Activated naive CD8-positive, alpha-beta T cell treated with anti-CD3 and anti-CD28 coated beads, Interleukin-2, amount 10 ng/mL, durations not matched to agents 7 days and 5 days (primary cell): ENCODE data around the gene HOXA10. TPM values are rescaled to one million over a fixed set of nuclear protein-coding genes. Genes with fewer than 3 reads are reported as not detected.

ENCODE experiments used
- ATAC-seq: fragments of 150-1000 bp; cut with Tn5 transposase; one replicate; pipeline ENCODE4 v1.10.0; 2021; ENCODE audit warnings: low read depth, moderate library complexity
- POLR2A ChIA-PET: fragments of 350-600 bp; sonication (Branson Sonifier 250); formaldehyde crosslinking; loops from one replicate; lab custom pipeline; 2021; ENCODE audit warnings: antibody characterized with exemption; lab: Charles Lee
- DNase-seq: peaks from one replicate; pipeline ENCODE4 v3.0.0; 2021
- H3K27ac Mint-ChIP-seq: one replicate; pipeline ENCODE4 v1.8.0; 2022; ENCODE audit warnings: mild to moderate bottlenecking, mixed read lengths
- H3K27me3 Mint-ChIP-seq: one replicate; pipeline ENCODE4 v1.8.0; 2022; ENCODE audit warnings: mild to moderate bottlenecking, moderate library complexity, mixed read lengths
- H3K36me3 Mint-ChIP-seq: one replicate; pipeline ENCODE4 v1.8.0; 2021; ENCODE audit warnings: mild to moderate bottlenecking, mixed read lengths
- H3K4me1 Mint-ChIP-seq: one replicate; pipeline ENCODE4 v1.8.0; 2021; ENCODE audit warnings: mixed read lengths
- H3K4me3 Mint-ChIP-seq: one replicate; pipeline ENCODE4 v1.8.0; 2022; ENCODE audit warnings: mild to moderate bottlenecking, moderate library complexity, mixed read lengths
- H3K9me3 Mint-ChIP-seq: one replicate; pipeline ENCODE4 v1.8.0; 2021; ENCODE audit warnings: mixed read lengths
- total RNA-seq, 2 experiments: library from RNA; stranded (reverse); gene quantifications; one replicate each; pipeline ENCODE4 v1.2.3, GENCODE V29; 2021

HOXA10 gene
- total RNA-seq, 2 experiments from 2014 or later, result not detected

DNA sequence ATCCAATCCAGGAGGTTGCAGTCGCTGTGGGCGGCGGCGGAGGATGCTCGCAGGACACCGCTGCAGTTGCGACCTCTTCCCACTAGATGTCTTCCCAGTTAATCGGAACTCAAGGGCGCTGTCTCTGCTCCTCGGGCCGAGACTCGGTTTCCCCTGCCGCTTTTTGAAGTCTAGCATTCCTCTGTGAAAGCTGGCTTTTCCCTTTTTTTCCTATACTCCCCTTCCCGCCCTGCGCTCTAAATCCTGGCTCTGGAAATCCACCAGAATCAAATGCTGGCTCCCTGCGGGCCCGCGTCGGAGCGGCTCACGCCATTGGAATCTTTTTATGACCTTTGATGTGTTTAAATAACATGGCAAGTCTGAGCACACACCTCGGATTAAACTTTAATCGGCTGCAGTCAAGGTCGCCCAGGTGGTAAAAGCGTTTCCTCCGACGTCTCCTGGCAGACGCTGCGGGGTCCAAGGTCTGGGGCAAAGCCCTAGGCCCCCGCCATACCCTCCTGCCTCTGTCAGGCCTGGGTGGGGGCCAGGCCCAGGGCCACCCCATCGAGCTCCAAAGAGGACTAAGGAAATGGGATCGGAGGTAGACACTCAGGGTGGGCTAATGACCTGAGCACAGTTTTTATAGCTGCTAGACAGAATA lies 36.4 kb upstream of the HOXA10 start:
- no peak overlapping the region for H3K27ac Mint-ChIP-seq
- no peaks in the 10 kb centered on the region for H3K9me3 Mint-ChIP-seq
- H3K36me3 Mint-ChIP-seq, result no peaks in the 10 kb centered on the region
- peaks cover 8% of the 10 kb centered on the region for H3K4me1 Mint-ChIP-seq
- peak; percentile 57 for DNase-seq
- POLR2A ChIA-PET, result no interaction called here
- ATAC-seq, result no peak
- H3K27me3 Mint-ChIP-seq, result peaks cover 94% of the 10 kb centered on the region
- H3K4me3 Mint-ChIP-seq, result peak overlapping the region; percentile 50

DNA sequence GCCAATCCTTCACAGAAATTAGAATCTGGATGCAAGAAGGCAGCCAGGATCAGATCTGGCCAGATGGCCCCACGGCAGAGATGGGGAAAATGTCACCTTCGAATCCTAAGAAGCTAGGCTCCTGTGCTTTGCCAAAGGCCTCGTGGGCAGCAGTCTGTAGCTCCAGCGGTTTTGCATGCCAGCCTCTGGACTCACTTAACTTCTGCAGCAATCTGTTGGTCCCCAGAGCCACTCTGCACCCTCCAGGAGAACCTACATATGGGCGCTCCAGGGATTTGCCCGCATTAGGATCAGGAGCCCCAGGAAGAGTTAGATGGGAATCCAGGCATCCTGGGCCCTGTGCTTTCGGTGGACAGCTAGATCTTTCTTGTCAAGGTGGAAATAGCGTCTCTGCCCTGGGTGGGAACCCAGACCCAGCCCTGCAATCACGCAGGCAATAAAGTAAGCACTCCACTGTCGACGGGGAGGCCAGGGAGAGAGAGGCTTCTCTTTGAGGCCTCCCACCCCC lies 35.9 kb upstream of the HOXA10 start:
- Mint-ChIP-seq H3K4me1 (peaks cover 8% of the 10 kb centered on the region), H3K9me3 (no peaks in the 10 kb centered on the region), H3K27me3 (peaks cover 95% of the 10 kb centered on the region), H3K4me3 (no peak overlapping the region), H3K36me3 (no peaks in the 10 kb centered on the region), H3K27ac (no peak overlapping the region)
- DNase-seq, result no peak
- ATAC-seq, result no peak
- POLR2A ChIA-PET, result interaction anchor here (0.5 kb wide), 1 partner anchor 795 kb away, joined by 4 read pairs; no protein-coding TSS in a partner anchor

DNA sequence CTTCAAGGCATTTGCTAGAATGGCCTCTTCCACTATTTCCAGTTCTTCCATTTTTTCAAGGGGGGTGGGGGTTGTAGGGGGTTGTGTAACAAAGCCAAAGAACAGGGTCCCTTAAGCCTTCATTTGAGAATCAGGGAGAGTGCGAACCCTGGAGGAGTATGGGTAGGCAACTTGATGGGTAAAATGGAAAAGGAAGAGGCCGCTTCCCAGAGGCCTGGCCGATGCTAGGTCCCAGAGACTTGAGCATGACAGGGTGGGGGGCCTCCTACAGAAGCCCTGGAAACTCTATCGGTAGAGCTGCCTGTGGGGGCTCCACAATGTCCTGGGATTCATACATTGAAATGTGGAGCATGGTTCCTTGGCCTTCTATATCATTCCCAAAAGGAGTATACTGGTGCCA lies 34.9 kb upstream of the HOXA10 start:
- Mint-ChIP-seq H3K27ac (no peak overlapping the region), H3K9me3 (no peaks in the 10 kb centered on the region), H3K4me3 (no peak overlapping the region), H3K36me3 (no peaks in the 10 kb centered on the region), H3K27me3 (peaks cover 95% of the 10 kb centered on the region), H3K4me1 (peaks cover 9% of the 10 kb centered on the region)
- ATAC-seq (no peak), DNase-seq (no peak)
- POLR2A ChIA-PET, result interaction anchor here (0.7 kb wide), 1 partner anchor 699 kb away, joined by 3 read pairs; no protein-coding TSS in a partner anchor

DNA sequence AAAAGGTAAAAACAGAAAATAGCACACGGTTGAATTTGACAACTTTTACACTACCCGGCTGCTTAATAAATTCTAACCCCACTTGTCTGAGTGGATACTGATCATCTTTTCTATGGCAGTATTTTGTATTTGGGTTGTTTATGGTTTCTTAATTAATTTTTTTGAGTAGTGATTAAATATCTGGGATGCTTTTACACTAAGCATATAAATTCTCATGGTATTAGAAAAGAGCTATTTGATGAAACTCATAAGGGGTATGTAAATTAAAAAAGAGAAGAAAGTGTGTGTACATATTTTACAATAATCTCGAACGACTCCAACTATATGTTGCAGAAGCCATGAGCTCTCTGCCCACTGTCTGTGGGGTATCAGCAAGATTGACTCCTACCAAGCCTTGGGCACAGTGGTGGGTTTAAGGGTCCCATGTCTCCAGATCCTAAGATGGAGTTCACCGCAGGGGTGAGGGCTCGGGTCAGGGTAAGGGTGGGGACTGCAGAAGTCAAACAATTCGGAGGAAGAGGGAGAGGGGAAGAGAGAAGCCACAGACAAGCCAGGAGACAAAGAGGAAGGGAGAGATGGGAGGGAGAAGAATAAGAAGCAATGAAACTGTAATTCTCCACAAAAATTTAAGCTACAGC lies 33.3 kb upstream of the HOXA10 start:
- no peak overlapping the region for H3K4me3 Mint-ChIP-seq
- H3K9me3 Mint-ChIP-seq, result no peaks in the 10 kb centered on the region
- no peaks in the 10 kb centered on the region for H3K36me3 Mint-ChIP-seq
- H3K27ac Mint-ChIP-seq, result no peak overlapping the region
- POLR2A ChIA-PET, result no interaction called here
- DNase-seq (no peak), ATAC-seq (no peak)
- H3K27me3 Mint-ChIP-seq, result peaks cover 95% of the 10 kb centered on the region
- H3K4me1 Mint-ChIP-seq, result peaks cover 11% of the 10 kb centered on the region

DNA sequence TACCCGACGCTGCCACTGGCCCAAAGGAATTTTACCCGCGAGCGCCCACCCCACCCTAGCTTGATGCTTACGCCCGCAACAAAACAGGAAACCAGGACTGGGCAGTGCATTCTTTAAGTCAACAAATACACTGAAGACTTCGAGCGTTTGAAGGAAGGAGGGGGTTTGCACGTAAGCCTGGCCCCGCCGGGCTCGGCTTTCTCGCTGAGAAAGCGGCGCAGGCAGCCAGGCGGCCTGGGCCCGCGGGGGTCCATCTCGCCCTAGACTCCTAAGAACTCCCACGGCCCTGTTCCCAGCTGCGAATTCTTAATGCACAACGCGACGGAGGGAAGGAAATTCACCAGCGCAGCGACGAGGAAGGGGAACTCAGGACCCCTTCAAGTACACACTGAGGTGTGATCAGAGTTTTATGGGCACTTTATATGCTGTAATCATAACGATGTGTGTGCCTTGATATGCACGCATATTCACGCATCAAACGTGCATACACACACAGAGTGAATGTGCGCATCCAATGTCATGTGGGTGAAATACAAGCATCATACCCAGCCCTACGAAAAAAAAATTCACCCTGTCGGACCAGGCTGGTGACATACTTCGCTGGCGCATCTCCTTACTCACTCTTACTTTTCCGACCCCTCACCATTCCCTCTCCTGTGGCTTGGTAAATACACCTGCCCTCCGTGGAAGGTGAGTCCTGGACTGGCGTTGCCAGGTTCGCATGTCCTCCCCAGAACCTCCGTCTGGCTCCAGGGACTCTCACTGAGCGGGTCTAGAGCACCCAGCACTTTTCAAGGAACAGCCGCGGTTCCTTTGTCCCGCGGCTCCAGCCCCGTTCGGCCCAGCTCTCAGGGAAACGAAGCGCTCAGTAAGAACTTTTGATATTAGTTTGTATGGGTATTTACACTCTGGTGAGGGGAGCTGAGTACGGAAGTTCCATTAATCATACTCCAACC lies 31.5 kb upstream of the HOXA10 start:
- Mint-ChIP-seq H3K9me3 (no peaks in the 10 kb centered on the region), H3K4me1 (peaks cover 21% of the 10 kb centered on the region), H3K36me3 (no peaks in the 10 kb centered on the region), H3K4me3 (peak overlapping the region; percentile 25), H3K27me3 (peaks cover 95% of the 10 kb centered on the region), H3K27ac (no peak overlapping the region)
- ATAC-seq (no peak), DNase-seq (peak; percentile 24)
- POLR2A ChIA-PET, result no interaction called here

DNA sequence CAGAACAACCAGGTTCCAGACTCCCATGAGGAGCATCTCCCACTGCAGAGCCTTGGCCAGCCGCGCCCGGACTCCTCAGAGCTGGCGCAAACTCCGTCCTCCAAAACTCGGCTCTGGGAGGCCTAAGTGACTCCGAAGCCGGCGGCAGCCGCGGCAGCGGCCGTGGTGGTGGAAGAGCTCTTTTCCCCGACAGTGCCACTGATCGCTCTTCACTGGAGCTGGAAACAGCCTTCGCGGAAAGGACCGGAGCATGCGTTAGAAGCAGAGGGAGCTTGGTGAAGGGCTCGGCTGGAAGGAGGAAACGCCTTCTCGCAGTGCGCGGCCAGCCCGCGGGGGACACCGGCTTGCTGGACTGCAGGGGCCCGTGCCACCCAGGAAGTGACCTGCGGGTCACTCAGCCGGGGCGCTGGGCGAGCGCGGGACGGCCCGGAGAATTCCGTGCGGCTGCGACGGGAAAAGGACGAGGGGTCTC lies 30.8 kb upstream of the HOXA10 start:
- H3K4me3 Mint-ChIP-seq, result no peak overlapping the region
- POLR2A ChIA-PET, result no interaction called here
- DNase-seq, result peak; percentile 35
- peaks cover 93% of the 10 kb centered on the region for H3K27me3 Mint-ChIP-seq
- no peak overlapping the region for H3K27ac Mint-ChIP-seq
- no peaks in the 10 kb centered on the region for H3K9me3 Mint-ChIP-seq
- no peak for ATAC-seq
- peaks cover 20% of the 10 kb centered on the region for H3K4me1 Mint-ChIP-seq
- peaks cover 2% of the 10 kb centered on the region for H3K36me3 Mint-ChIP-seq

DNA sequence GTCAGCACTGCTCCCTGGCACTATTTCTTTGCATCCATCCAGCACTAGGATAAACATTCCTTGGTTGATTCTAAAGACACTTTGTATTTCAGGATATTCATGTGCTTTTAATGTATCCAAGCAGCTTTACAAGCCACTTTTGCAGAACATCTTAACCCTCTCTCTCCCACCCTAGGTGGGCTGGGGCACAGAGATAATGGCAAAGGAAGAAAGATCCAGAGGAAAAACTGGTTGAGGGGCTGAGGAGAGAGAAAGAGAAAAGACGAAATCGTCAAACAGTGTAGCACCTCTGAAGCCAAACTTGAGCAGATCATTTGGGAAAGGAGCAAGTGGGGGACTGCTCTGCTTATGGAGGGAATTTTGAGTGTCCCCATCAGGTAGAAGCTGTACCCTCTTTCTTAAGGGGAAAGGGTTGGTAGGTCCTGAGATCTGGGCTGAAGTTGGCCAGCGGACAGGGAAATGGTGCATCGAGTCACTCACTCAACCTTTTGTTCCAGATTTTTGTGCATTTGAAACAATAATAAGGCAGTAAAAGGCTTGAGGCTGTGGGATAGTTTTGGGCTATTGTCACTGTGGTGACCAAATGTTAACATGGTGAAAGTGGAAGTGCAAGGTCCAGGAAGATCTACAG lies 30.0 kb upstream of the HOXA10 start:
- no peaks in the 10 kb centered on the region for H3K9me3 Mint-ChIP-seq
- peaks cover 21% of the 10 kb centered on the region for H3K4me1 Mint-ChIP-seq
- POLR2A ChIA-PET, result no interaction called here
- H3K27me3 Mint-ChIP-seq, result peaks cover 90% of the 10 kb centered on the region
- ATAC-seq (no peak), DNase-seq (no peak)
- H3K36me3 Mint-ChIP-seq, result peaks cover 2% of the 10 kb centered on the region
- no peak overlapping the region for H3K4me3 Mint-ChIP-seq
- no peak overlapping the region for H3K27ac Mint-ChIP-seq

DNA sequence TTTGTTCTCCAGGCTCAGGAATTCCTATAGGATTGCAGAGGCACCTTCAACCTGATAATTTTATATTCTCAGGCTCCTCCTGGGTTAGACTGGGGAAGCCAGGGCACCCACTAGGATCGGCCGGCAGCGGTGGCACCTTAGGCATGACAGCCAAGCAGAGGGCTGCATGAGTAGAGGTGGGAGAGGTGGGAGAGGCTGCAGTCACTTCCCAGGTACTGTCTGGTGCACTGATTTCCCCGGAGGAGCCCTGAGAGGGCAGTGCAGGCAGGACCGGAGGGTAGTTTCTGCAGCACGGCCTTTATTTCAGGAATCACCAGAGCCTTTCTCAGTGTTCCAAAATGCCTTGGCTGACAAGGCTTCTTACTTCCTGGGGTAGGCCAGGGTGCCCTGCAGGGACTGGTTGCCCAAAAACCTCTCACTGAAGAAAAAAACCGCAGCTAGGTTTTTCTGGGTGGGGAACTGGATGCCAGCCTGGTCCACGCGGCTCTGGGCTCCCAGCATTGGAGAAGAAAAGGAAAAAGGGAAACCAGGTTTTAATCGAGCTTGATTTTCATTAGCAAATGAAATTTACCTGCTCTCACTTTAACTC lies 29.3 kb upstream of the HOXA10 start:
- POLR2A ChIA-PET, result no interaction called here
- H3K27me3 Mint-ChIP-seq, result peaks cover 89% of the 10 kb centered on the region
- peaks cover 22% of the 10 kb centered on the region for H3K4me1 Mint-ChIP-seq
- peak; percentile 20 for DNase-seq
- H3K9me3 Mint-ChIP-seq, result no peaks in the 10 kb centered on the region
- H3K27ac Mint-ChIP-seq, result no peak overlapping the region
- ATAC-seq, result no peak
- H3K36me3 Mint-ChIP-seq, result peaks cover 2% of the 10 kb centered on the region
- no peak overlapping the region for H3K4me3 Mint-ChIP-seq

DNA sequence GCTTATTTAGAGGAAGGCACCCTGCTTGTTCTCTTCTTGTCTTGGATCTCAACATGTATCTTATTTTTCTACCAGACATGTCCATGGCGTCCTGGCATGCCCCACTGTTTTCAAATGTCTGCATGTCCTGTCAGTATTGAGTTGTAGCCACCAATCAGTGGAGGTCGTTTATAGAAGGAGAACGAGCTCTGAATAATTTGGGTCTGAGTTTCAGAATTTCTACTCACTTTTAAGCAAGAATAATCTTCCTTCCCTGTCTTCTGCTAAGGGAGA lies 28.7 kb upstream of the HOXA10 start:
- no peak for ATAC-seq
- POLR2A ChIA-PET, result no interaction called here
- H3K4me1 Mint-ChIP-seq, result peaks cover 25% of the 10 kb centered on the region
- no peak overlapping the region for H3K27ac Mint-ChIP-seq
- no peaks in the 10 kb centered on the region for H3K9me3 Mint-ChIP-seq
- H3K27me3 Mint-ChIP-seq, result peaks cover 90% of the 10 kb centered on the region
- H3K4me3 Mint-ChIP-seq, result peak overlapping the region; percentile 37
- no peak for DNase-seq
- H3K36me3 Mint-ChIP-seq, result peaks cover 2% of the 10 kb centered on the region

DNA sequence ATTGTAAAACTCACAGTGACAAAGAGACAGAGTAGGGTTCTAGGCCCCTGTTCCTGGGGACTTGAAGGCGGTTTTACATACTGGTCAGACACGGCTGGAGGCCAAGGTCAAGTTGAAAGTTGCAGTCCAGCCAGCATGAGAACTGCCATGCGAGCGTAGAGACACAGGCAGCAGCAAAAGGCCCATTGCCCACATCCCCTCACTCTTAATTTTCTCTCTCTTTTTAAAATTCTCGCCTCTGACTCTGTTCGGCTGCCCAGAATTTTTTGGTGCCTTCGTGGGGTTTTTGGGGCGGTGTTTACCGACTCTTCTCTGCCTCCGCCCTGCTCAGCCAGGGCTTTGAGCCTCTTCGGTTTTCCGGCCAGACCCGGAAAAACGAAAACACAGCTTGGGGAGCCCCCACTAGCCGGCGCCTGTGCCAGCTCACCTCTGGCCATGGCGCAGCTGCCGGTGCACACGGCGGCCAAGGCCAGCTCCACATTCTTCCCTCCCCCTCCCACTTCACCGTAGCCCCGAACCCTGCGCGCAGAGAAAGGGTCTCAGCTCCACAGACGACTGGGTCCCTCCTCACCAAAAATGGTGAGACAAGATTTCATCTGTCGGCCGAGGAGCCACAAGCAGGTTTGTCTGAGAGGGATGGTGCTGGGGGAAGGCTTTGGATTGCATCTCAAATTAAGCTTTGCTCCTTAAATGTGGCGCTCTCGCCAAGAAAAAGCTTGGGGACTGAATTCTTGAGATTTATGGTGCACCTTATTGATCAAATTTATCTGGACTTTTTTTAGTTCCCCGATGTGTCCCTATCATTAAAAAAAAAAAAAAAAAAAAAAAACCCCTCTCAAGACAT lies 28.1 kb upstream of the HOXA10 start:
- H3K27me3 Mint-ChIP-seq, result peaks cover 90% of the 10 kb centered on the region
- no peak for DNase-seq
- no peak for ATAC-seq
- no peak overlapping the region for H3K27ac Mint-ChIP-seq
- POLR2A ChIA-PET, result no interaction called here
- no peaks in the 10 kb centered on the region for H3K9me3 Mint-ChIP-seq
- peaks cover 2% of the 10 kb centered on the region for H3K36me3 Mint-ChIP-seq
- H3K4me3 Mint-ChIP-seq, result peak overlapping the region; percentile 53
- peaks cover 26% of the 10 kb centered on the region for H3K4me1 Mint-ChIP-seq

DNA sequence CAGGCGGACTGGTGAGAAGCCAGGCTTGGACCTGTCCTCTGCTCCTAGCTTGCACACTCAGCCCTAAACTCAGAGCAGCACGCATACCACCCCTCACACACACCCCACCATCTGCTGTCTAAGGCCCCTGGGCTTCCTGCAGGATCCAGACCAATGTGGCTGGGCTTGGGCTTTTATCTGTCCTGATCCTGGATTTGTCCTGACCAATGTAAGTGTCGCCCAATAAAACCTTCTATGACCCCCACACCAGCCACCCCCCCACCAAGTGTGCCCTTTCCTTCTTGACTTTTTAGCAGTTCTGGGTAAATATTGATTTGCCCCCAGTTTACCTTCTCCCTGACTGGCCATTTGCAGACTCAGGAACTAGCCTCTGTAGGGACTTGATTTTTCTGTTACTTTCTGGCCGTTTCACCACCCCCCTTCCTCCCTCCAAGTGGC lies 27.5 kb upstream of the HOXA10 start:
- no peak for DNase-seq
- no peaks in the 10 kb centered on the region for H3K9me3 Mint-ChIP-seq
- H3K36me3 Mint-ChIP-seq, result peaks cover 2% of the 10 kb centered on the region
- H3K27ac Mint-ChIP-seq, result no peak overlapping the region
- H3K4me1 Mint-ChIP-seq, result peaks cover 26% of the 10 kb centered on the region
- H3K4me3 Mint-ChIP-seq, result peak overlapping the region; percentile 53
- H3K27me3 Mint-ChIP-seq, result peaks cover 90% of the 10 kb centered on the region
- POLR2A ChIA-PET, result no interaction called here
- ATAC-seq, result no peak
